ENCODE results near the gene ERBIN.
"Not testable (repeated sequence)": the region's sequence is repeated elsewhere in the genome, so short reads cannot be mapped to it uniquely, and the experiment has no call there.

Gene ERBIN

DNA sequence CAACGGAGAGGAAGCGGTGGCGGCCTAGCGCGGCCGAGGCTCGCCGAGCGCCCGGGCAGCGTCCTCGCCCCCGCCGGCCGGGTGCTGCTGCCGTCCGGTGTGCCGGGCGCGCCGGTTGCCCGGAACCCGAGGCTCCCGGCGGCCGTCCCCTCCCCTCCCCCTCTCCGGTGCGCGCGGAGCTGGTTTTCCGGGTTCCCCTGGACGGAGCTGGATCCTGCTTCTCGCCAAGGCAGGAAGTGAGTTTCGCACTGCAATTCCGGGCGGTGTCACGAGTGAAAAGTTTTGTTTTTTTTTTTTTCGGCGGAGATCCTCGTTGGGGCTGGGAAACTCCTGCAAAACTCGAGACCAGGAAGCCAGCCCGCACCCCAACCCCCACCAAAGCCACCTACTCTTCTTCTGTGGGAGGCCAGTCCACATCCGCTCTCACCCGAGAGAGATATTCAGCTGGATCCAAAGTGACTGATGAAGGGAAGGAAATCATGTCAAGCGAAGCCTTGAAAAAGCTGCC is at the start of gene ERBIN:
Gene ERBIN, plus strand, starts transcription at position 300 of the 508 bp plus-strand sequence. CDS start 66,144 bp downstream, outside the sequence.
- peak; percentile 80 for DNase-seq

GRCh38 chr5:65876970-65877369 is 49.4 kb upstream of the ERBIN start:
- no peak for DNase-seq

- peak; percentile 93 for DNase-seq
Observed at GRCh38 chr5:65879668-65880256, 46.6 kb upstream of the ERBIN start.

GRCh38 chr5:65880496-65881072 is 45.8 kb upstream of the ERBIN start:
- DNase-seq = peak; percentile 25

DNA sequence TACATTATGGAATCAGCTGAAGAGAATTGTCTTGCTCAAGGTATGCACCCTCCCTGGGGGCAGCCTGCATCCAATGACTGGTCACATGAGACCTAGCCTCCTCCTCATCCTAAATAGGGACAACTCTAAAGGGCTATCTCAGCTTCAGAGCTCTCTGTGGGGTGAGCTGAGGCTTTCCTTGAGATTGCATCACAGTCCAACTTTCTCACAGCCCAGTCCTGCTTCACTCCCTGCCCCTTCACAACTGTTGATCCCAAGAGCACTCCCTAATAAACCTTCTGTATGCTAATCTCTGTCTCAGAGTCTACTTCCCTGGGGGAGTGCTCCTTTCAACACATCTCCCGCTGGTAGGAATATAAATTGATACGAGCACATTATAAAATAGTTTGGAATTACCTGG is 44.1 kb upstream of the ERBIN start:
- DNase-seq = no peak

DNA sequence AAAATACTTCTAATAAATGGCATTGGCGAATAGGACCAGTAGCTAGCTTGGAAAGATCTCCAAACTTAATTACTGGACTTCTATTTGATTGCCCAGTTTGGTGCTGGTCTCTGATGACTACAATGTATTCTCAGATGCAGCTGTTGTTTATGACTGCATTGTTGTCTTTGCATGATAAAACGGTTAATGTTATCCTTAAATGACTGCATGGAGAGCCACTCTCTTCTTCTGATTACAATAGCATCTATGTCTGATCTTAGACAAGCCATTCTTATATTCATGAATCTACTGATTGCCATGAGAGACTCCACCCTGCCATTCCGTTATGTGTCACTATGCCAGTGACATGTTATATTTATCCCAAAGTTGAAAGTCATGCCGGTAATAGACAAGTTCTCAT is 42.9 kb upstream of the ERBIN start:
- no peak for DNase-seq

DNA sequence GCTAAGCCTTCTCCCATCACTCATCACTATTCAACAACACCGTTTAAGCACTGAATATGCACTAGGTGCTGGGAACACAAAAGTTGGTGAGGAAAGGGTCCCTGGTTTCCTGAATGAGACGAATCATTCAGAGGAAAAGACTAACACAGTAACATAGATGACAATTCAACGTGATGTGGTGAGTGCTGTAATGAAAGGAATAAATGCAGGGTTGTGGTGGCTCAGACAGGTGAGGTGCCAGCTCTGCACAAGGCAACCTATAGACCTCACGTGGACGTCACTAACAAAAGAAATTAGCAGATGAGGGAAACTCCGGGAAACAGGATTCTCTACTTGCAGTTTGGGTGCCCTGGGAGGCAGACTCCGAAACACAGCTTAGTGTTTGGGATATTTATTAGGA is 40.0 kb upstream of the ERBIN start:
- no peak for DNase-seq

DNA sequence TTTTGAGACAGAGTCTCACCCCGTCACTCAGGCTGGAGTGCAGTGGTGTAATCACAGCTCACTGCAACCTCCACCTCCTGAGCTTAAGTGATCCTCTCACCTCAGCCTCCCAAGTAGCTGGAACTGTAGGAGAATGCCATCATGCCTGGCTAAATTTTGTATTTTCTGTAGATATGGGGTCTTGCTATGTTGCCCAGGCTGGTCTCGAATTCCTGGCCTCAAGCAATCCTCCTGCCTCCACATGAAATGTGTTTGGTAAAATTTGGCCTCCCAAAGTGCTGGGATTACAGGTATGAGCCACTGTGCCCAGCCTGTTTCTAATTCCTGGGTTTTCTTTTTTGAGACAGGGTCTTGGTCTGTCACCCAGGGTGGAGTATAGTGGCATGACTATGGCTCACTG is 34.4 kb upstream of the ERBIN start:
- not testable (repeated sequence) for DNase-seq

DNA sequence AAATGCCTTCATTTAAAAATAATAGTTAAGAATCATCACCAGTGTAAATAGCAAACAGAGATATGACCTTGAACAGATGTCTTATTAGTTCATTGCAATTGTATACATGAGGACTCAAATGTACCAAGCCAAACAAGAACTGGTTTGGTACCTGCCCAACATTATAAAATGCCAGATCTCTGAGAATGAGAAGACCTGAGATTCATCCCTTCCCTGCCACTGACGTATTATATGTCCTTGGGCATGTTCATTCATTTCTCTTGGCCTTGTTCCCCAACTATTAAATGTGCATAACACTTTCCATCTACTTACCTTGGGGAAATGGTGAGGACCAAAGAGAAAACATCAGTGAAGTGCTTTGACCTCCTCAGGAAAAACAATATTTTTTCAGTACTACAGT is 33.6 kb upstream of the ERBIN start:
- no peak for DNase-seq

- DNase-seq = no peak
Observed at GRCh38 chr5:65893749-65894430, 32.5 kb upstream of the ERBIN start.

- no peak for DNase-seq
Observed at GRCh38 chr5:65895891-65896290, 30.5 kb upstream of the ERBIN start.

GRCh38 chr5:65900746-65901145 is 25.6 kb upstream of the ERBIN start:
- no peak for DNase-seq

DNA sequence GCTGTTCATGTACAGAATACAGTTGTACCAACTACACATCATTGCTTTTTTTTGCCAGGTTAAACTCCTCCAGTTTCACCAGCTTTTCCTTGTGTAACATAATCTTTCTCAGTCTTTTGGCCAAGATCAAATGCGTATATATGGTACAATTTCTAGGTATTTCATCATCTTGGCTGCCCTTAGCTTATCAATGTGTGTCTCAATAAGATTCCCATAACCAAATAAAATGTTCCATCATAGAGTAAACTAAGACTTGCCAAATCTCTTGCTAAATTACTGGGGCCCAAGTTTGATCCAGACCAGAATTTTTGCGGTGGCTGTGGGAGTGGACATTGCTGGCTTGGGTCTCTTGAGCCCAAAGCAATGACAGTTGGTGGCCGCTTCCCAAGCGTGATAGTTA is 24.3 kb upstream of the ERBIN start:
- no peak for DNase-seq

- DNase-seq = no peak
Observed at GRCh38 chr5:65903581-65903980, 22.8 kb upstream of the ERBIN start.

GRCh38 chr5:65906256-65906655 is 20.1 kb upstream of the ERBIN start:
- no peak for DNase-seq

DNA sequence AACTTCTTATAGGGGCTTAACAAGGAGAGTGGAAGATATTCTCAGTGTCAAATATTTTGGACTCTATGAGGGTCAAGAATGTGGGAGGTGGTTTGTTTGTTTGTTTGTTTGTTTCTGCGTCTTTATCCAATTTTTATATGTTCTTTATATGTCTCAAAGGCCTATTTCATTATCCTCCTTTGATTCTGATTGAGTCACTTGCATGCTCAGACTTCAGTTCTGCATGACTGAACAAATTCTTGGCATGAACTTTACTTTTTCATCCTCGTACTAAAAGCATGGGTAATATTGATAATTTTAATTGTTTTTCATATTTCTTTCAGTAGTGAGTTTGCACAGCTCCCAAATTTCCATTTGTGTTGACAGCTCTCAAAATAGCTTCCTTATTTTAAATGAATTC is 19.2 kb upstream of the ERBIN start:
- DNase-seq = peak; percentile 33

- DNase-seq = no peak
Observed at GRCh38 chr5:65910711-65911110, 15.7 kb upstream of the ERBIN start.

DNA sequence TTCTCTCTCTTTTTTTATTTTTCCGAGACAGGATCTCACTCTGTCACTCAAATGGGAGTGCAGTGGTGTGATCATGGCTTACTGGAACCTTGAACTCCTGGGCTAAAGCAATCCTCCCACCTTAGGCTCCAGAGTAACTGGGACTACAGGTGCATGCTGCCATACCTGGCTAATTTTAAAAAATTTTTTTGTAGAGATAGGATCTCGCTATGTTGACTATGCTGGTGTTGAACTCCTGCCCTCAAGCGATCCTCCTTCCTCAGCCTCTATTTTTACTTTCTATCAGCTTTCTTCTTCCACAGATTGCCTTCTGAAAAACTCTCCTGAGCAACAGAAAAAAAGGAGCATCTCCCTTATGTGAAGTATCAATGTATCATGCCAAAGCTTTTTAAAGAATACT is 14.1 kb upstream of the ERBIN start:
- DNase-seq = no peak

- no peak for DNase-seq
Observed at GRCh38 chr5:65913519-65913918, 12.9 kb upstream of the ERBIN start.

DNA sequence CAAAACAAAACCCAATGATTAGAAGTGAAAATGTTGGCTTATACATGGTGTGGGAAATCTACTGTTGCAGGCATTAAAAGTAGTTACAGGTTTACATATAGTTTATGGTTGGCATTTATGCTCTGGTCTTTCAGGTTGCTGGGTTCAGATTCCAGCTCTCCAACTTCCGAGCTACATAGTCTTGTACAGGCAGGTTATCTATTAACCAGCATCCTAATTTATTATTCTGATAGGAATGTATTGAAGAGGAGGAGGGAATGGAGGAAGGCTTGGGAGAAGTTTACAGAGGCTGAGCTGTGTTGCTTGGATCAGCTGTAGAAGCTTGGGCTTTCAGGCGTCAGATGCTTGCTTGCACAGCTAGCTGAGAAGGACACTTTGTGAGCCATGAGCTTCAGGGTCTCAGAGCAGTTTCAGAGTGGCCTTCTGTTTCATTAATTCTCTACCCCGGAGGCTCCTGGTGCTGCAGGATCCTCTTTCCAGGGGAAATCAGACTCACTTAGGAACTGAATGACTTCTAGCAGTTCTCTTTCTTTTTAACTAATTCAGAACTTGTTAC is 11.7 kb upstream of the ERBIN start:
- no peak for DNase-seq

GRCh38 chr5:65915661-65916060 is 10.7 kb upstream of the ERBIN start:
- DNase-seq = not testable (repeated sequence)

GRCh38 chr5:65916066-65916465 is 10.3 kb upstream of the ERBIN start:
- DNase-seq = no peak

DNA sequence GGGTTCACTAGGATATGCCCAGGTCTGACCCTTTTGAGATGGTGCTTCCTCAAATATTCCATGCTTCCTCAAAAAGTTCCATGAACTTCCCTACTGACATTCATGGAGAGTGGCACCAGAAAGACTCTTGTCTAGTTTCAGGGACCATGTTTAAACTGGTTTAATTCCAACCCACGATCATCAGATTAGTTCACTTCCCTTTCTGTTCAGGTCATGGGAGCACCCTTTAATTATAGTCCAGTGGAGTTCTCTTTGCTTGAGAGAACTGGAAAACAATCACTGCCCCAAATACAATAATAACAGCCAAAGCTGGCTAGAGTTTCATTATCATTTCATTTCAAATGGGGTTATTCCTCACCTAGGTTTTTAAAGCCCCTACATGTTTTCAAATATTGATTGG is 9.7 kb upstream of the ERBIN start:
- DNase-seq = no peak

DNA sequence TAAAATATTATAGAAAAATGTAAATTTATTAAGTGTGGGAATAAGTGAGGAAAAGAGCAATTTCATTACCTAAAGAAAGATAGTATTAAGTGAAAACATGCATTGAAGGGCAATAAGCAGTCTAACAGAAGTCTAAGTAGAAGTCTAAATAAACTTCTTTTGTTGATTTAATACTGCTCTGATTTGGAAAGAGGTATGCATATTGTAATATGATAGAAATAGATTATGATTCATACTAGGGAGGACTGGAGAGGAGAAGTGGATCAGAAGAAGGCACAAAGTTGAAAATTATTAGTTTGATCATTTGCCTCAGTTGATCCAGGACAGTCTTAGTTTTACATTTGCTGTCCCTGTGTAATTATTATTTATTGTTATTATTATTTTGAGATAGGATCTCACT is 6.6 kb upstream of the ERBIN start:
- peak; percentile 32 for DNase-seq

All from fibroblast of upper back skin (primary cell).